Neural cell (in vitro differentiated cells): ENCODE results near the gene LGR4. TPM values are rescaled to one million over a fixed set of nuclear protein-coding genes. Genes with fewer than 3 reads are reported as not detected.

Experiments used
- H2AFZ ChIP-seq: fragments of 200-600, 300-800 bp; sonication (generic), shearing (Covaris generic); 2 replicates; pipeline ENCODE4 v1.6.0; 2014; ENCODE audit warnings: low read depth, mild to moderate bottlenecking, antibody characterized with exemption, low read length, moderate library complexity
- H3F3A ChIP-seq: fragments of 200-600 bp; shearing (Covaris generic); 2 replicates; pipeline ENCODE4 v1.6.1; 2016; ENCODE audit warnings: mild to moderate bottlenecking, moderate library complexity, mixed read lengths, antibody characterized with exemption, low read length; ENCODE audit not compliant: insufficient read depth, poor library complexity, severe bottlenecking
- H3K27ac ChIP-seq: fragments of 200-600, 300-800 bp; sonication (generic), shearing (Covaris generic); 2 replicates; pipeline ENCODE4 v1.5.1; 2014; ENCODE audit warnings: mild to moderate bottlenecking, low read length, moderate library complexity
- H3K27me3 ChIP-seq: fragments of 300-800, 200-600 bp; sonication (generic), shearing (Covaris generic); 2 replicates; pipeline ENCODE4 v1.6.0; 2014; ENCODE audit warnings: mild to moderate bottlenecking, low read depth, low read length, moderate library complexity; ENCODE audit not compliant: insufficient read depth
- H3K36me3 ChIP-seq: fragments of 300-800, 200-600 bp; sonication (generic), shearing (Covaris generic); 2 replicates; pipeline ENCODE4 v1.5.1; 2014; ENCODE audit warnings: mild to moderate bottlenecking, antibody characterized with exemption, low read length, moderate library complexity; ENCODE audit not compliant: insufficient read depth
- H3K4me2 ChIP-seq: fragments of 300-800, 200-600 bp; sonication (generic), shearing (Covaris generic); 2 replicates; pipeline ENCODE4 v1.6.0; 2014; ENCODE audit warnings: mild to moderate bottlenecking, low read length
- H3K4me3 ChIP-seq: fragments of 300-800, 200-600 bp; sonication (generic), shearing (Covaris generic); 2 replicates; pipeline ENCODE4 v1.5.1; 2014; ENCODE audit warnings: mild to moderate bottlenecking, low read length, moderate library complexity
- H3K79me2 ChIP-seq: fragments of 200-600 bp; shearing (Covaris generic); replicated peaks from 2 replicates; pipeline ENCODE4 v1.6.0; 2014; ENCODE audit warnings: mild to moderate bottlenecking, low read length, moderate library complexity; ENCODE audit not compliant: insufficient read depth
- H3K9ac ChIP-seq: fragments of 300-800, 200-600 bp; sonication (generic), shearing (Covaris generic); 2 replicates; pipeline ENCODE4 v1.6.1; 2016; ENCODE audit warnings: mild to moderate bottlenecking, low read length, mixed read lengths
- H3K9me2 ChIP-seq: fragments of 200-600 bp; shearing (Covaris generic); 2 replicates; pipeline ENCODE4 v1.6.1; 2016; ENCODE audit warnings: mild to moderate bottlenecking, low read length, mixed read lengths; ENCODE audit not compliant: insufficient read depth
- H3K9me3 ChIP-seq: fragments of 200-600, 300-800 bp; sonication (generic), shearing (Covaris generic); 2 replicates; pipeline ENCODE4 v1.6.1; 2016; ENCODE audit warnings: mild to moderate bottlenecking, mixed run types, low read length, moderate library complexity, mixed read lengths
- H4K20me1 ChIP-seq: fragments of 200-600 bp; shearing (Covaris generic); 2 replicates; pipeline ENCODE4 v1.6.1; 2016; ENCODE audit warnings: mild to moderate bottlenecking, mixed run types; ENCODE audit not compliant: insufficient read depth
- EP300 ChIP-seq: fragments of 450-650 bp; conservative IDR thresholded peaks from 2 replicates; pipeline ENCODE4 v1.6.1; 2014; ENCODE audit warnings: antibody characterized with exemption, mild to moderate bottlenecking, moderate library complexity; ENCODE audit not compliant: poor library complexity, severe bottlenecking
- EZH2 ChIP-seq: fragments of 200-600, 300-800 bp; shearing (Covaris generic), sonication (generic); IDR thresholded peaks from 2 replicates; pipeline ENCODE4 v1.6.1; 2014; ENCODE audit warnings: antibody characterized with exemption, low read length, borderline replicate concordance, mild to moderate bottlenecking; ENCODE audit not compliant: insufficient read depth, poor library complexity, severe bottlenecking
- MXI1 ChIP-seq: fragments of 450-650 bp; conservative IDR thresholded peaks from 2 replicates; pipeline ENCODE4 v1.6.1; 2014; ENCODE audit warnings: antibody characterized with exemption, mild to moderate bottlenecking; ENCODE audit not compliant: poor library complexity, severe bottlenecking
- POLR2AphosphoS5 ChIP-seq: IDR thresholded peaks from 2 replicates; pipeline ENCODE4 v1.6.1; 2012
- RAD21 ChIP-seq: fragments of 450-650 bp; conservative IDR thresholded peaks from 2 replicates; pipeline ENCODE4 v1.6.1; 2014; ENCODE audit warnings: antibody characterized with exemption, mild to moderate bottlenecking, moderate library complexity
- REST ChIP-seq: IDR thresholded peaks from 2 replicates; pipeline ENCODE4 v1.6.1; 2012; ENCODE audit warnings: borderline replicate concordance
- SMC3 ChIP-seq: fragments of 450-650 bp; conservative IDR thresholded peaks from 2 replicates; pipeline ENCODE4 v1.6.1; 2014; ENCODE audit warnings: antibody characterized with exemption, mild to moderate bottlenecking, moderate library complexity; ENCODE audit not compliant: poor library complexity
- TAF1 ChIP-seq: IDR thresholded peaks from 2 replicates; pipeline ENCODE4 v1.6.1; 2012; ENCODE audit warnings: low read depth
- polyA plus RNA-seq: library from polyadenylated mRNA; depleted of rRNA; stranded (reverse); fragments of >200 nt; gene quantifications from 2 replicates; pipeline ENCODE4 v1.2.3, GENCODE V29; 2014
- TF ChIP-seq, protein P1 (sequence below): fragments of 450-650 bp; IDR thresholded peaks from 2 replicates; pipeline ENCODE4 v1.5.1; 2014; ENCODE audit warnings: antibody characterized with exemption, mild to moderate bottlenecking, moderate library complexity; ENCODE audit not compliant: poor library complexity, severe bottlenecking

LGR4 gene
- polyA plus RNA-seq, 1 donor from 2014 or later: 11.2 TPM

DNA sequence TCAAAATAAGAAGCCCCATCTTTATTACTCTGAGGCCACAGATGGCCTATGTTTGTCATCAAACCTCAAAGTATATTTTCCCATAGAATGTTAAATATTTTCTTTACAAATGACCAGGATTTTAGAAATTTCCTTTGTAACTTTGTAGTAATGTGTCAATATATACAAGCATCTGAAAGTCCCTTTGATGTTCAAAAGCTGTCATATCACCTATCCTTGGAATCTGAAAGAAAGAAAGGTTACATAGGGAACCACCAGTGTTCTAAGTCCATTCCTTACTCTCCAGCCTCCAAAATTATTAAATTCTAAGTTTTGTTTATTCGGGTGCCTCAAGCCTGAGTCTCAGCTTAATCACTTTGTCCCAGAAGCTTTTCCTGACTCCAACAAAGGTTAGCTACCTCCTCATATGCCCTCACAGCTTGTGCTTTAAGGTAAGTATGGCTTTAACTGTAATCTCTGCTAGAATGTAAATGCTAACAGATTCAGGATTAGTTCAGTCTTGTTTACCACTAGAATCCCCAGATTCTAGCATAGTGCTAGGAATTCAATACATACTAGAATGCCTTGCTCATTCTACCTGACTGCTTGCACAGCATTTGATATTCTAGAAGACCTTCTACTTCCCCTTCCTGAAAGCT is 141.8 kb downstream of the LGR4 start:
- no peak overlapping the region for H3K4me2 ChIP-seq
- H2AFZ ChIP-seq: no peak overlapping the region
- H3K9me3 ChIP-seq: no peaks in the 10 kb centered on the region
- TF ChIP-seq, protein P1, sequence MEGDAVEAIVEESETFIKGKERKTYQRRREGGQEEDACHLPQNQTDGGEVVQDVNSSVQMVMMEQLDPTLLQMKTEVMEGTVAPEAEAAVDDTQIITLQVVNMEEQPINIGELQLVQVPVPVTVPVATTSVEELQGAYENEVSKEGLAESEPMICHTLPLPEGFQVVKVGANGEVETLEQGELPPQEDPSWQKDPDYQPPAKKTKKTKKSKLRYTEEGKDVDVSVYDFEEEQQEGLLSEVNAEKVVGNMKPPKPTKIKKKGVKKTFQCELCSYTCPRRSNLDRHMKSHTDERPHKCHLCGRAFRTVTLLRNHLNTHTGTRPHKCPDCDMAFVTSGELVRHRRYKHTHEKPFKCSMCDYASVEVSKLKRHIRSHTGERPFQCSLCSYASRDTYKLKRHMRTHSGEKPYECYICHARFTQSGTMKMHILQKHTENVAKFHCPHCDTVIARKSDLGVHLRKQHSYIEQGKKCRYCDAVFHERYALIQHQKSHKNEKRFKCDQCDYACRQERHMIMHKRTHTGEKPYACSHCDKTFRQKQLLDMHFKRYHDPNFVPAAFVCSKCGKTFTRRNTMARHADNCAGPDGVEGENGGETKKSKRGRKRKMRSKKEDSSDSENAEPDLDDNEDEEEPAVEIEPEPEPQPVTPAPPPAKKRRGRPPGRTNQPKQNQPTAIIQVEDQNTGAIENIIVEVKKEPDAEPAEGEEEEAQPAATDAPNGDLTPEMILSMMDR: no peak
- TF ChIP-seq POLR2AphosphoS5: no peak
- TF ChIP-seq MXI1: no peak
- TF ChIP-seq EZH2: no peak
- TF ChIP-seq RAD21: no peak
- no peak for TF ChIP-seq EP300
- TF ChIP-seq SMC3: no peak
- no peak for TF ChIP-seq TAF1
- TF ChIP-seq REST: no peak
- no peaks in the 10 kb centered on the region for H3K79me2 ChIP-seq
- H3K27ac ChIP-seq: no peak overlapping the region
- H3F3A ChIP-seq: no peaks in the 10 kb centered on the region
- no peaks in the 10 kb centered on the region for H3K9me2 ChIP-seq
- no peak overlapping the region for H3K9ac ChIP-seq
- H3K4me3 ChIP-seq: no peak overlapping the region
- H3K36me3 ChIP-seq: no peaks in the 10 kb centered on the region
- no peaks in the 10 kb centered on the region for H3K27me3 ChIP-seq
- no peaks in the 10 kb centered on the region for H4K20me1 ChIP-seq

DNA sequence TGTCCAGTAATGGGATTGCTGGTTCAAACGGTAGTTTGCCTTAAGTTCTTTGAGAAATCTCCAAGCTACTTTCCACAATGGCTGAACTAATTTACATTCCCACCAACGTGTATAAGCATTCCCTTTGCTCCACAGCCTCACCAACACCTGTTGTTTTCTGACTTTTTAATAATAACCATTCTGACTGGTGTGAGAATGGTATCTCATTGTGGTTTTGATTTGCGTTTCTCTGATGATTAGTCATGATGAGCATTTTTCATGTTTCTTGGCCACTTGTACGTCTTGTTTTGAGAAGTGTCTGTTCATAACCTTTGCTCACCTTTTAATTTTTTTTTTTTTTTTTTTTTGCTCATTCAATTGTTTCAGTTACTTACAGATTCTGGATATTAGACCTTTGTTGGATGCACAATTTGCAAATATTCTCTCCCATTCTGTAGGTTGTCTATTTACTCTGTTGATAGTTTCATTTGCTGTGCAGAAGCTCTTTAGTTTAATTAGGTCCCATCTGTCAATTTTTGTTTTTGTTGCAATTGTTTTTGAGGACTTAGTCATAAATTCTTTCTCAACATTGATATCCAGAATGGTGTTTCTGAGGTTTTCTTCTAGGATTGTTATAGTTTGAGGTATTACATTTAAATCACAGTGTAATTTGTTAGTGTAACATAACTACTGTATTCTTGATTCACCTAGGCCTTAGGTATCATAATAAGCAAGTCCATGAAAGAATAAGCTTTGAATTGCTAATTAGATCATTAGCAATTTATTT is 142.5 kb downstream of the LGR4 start:
- no peak overlapping the region for H3K4me3 ChIP-seq
- H3K9ac ChIP-seq: no peak overlapping the region
- no peaks in the 10 kb centered on the region for H3K27me3 ChIP-seq
- TF ChIP-seq REST: no peak
- TF ChIP-seq EZH2: no peak
- TF ChIP-seq SMC3: no peak
- TF ChIP-seq, protein P1: no peak
- TF ChIP-seq TAF1: no peak
- TF ChIP-seq MXI1: no peak
- no peak for TF ChIP-seq EP300
- TF ChIP-seq POLR2AphosphoS5: no peak
- no peak for TF ChIP-seq RAD21
- no peaks in the 10 kb centered on the region for H3F3A ChIP-seq
- H3K36me3 ChIP-seq: no peaks in the 10 kb centered on the region
- no peak overlapping the region for H2AFZ ChIP-seq
- H3K9me3 ChIP-seq: no peaks in the 10 kb centered on the region
- H3K4me2 ChIP-seq: no peak overlapping the region
- H3K79me2 ChIP-seq: no peaks in the 10 kb centered on the region
- no peaks in the 10 kb centered on the region for H3K9me2 ChIP-seq
- H4K20me1 ChIP-seq: no peaks in the 10 kb centered on the region
- H3K27ac ChIP-seq: no peak overlapping the region
